Ascending aorta (tissue), 2 donors: ENCODE measurements around the gene MSH2. TPM values are rescaled to one million over a fixed set of nuclear protein-coding genes. Genes with fewer than 3 reads are reported as not detected.
"Not testable (repeated sequence)": the region's sequence is repeated elsewhere in the genome, so short reads cannot be mapped to it uniquely, and the experiment has no call there.

ENCODE experiments used
- DNase-seq, 2 donors: peaks; one replicate each; pipeline ENCODE4 v3.0.0-alpha.2; 2019; ENCODE audit warnings: low spot score in 2 of 2
- H3K27ac ChIP-seq, 2 donors: fragments of 200-600 bp; sonication (generic); one replicate each; pipeline ENCODE4 v1.5.1; 2016 to 2017; ENCODE audit warnings: mild to moderate bottlenecking in 1 of 2
- H3K27me3 ChIP-seq: fragments of 200-600 bp; sonication (generic); one replicate; pipeline ENCODE4 v1.5.1; 2017
- H3K36me3 ChIP-seq, 2 donors: fragments of 200-600 bp; sonication (generic); one replicate each; pipeline ENCODE4 v1.5.1; 2016
- H3K4me1 ChIP-seq, 2 donors: fragments of 200-600 bp; sonication (generic); one replicate each; pipeline ENCODE4 v1.5.1; 2016 to 2017; ENCODE audit warnings: mild to moderate bottlenecking in 1 of 2
- H3K4me3 ChIP-seq, 2 donors: fragments of 200-600 bp; sonication (generic); one replicate each; pipeline ENCODE4 v1.5.1; 2016 to 2017; ENCODE audit warnings: mild to moderate bottlenecking in 1 of 2
- H3K9me3 ChIP-seq, 2 donors: fragments of 200-600 bp; sonication (generic); one replicate each; pipeline ENCODE4 v1.5.1; 2016
- intact Hi-C: fragments of 100-400 bp; cut with DNase I; formaldehyde crosslinking; loops from one replicate; pipeline ENCODE4 v1.15.1; 2023
- total RNA-seq: library from RNA; depleted of rRNA; stranded (reverse); fragments of >200 nt; gene quantifications from one replicate; pipeline ENCODE4 v1.1.0, GENCODE V29; 2016
- TF ChIP-seq, protein P1 (sequence below), 3 experiments: fragments of 200-600 bp in 2 of 3; fragments of 450-650 bp in 1 of 3; sonication (generic) in 2 of 3; IDR thresholded peaks; one replicate each; pipeline ENCODE4 v1.5.1; 2016 to 2019; ENCODE audit warnings: antibody characterized with exemption in 3 of 3, mild to moderate bottlenecking in 1 of 3, moderate library complexity in 1 of 3

Gene MSH2
- total RNA-seq, 1 donor from 2014 or later, result 7.5 TPM

DNA sequence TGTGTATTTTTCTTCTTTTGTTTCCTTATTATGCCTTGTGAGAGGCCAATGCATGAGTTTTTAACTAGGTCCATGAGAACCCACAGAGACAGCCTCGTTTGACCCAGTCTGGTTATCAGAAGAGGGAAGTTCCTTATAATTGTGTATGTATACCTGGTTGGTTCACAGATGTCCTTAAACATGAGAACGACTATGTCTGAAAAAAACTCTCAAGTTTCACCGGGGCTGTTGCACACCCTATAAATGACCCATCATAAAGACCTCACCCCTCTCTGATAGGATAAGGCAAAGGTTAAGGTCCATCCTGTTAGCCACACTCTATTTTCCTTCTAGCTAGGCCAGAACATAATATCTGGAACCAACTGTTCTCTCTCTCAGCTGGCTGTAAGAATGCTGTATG, 42.7 kb upstream of the MSH2 start:
- Histone ChIP-seq H3K4me3 (no peak overlapping the region), H3K9me3 (no peaks in the 10 kb centered on the region), H3K4me1 (peaks cover 0 to 5% of the 10 kb centered on the region in 2 donors), H3K27ac (no peak overlapping the region), H3K27me3 (no peaks in the 10 kb centered on the region), H3K36me3 (no peaks in the 10 kb centered on the region)
- TF ChIP-seq, protein P1, sequence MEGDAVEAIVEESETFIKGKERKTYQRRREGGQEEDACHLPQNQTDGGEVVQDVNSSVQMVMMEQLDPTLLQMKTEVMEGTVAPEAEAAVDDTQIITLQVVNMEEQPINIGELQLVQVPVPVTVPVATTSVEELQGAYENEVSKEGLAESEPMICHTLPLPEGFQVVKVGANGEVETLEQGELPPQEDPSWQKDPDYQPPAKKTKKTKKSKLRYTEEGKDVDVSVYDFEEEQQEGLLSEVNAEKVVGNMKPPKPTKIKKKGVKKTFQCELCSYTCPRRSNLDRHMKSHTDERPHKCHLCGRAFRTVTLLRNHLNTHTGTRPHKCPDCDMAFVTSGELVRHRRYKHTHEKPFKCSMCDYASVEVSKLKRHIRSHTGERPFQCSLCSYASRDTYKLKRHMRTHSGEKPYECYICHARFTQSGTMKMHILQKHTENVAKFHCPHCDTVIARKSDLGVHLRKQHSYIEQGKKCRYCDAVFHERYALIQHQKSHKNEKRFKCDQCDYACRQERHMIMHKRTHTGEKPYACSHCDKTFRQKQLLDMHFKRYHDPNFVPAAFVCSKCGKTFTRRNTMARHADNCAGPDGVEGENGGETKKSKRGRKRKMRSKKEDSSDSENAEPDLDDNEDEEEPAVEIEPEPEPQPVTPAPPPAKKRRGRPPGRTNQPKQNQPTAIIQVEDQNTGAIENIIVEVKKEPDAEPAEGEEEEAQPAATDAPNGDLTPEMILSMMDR (IDR thresholded peaks at IDR 0.05), result no peak
- no peak for DNase-seq
- intact Hi-C loops, result no loop called here

DNA sequence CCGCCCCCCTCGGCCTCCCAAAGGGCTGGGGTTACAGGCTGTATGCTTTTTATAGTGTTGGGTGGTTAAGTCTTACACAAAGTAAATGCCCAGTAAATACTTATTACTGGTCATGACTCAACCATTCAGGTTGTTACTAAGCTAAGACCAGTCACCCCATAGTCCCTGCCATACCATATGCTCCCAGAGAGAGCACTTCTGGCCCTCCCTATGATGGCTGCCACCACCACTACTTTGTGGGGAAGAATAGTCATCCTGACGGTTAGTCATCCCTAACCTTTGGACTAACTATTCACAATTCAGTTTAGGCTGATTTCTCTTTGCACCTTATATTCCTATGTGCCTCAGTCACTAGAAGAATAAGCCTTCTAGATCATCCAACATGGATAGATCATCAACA, 42.0 kb upstream of the MSH2 start:
- intact Hi-C loops, result no loop called here
- H3K4me1 ChIP-seq, result peaks cover 0 to 5% of the 10 kb centered on the region in 2 donors
- no peaks in the 10 kb centered on the region for H3K27me3 ChIP-seq

DNA sequence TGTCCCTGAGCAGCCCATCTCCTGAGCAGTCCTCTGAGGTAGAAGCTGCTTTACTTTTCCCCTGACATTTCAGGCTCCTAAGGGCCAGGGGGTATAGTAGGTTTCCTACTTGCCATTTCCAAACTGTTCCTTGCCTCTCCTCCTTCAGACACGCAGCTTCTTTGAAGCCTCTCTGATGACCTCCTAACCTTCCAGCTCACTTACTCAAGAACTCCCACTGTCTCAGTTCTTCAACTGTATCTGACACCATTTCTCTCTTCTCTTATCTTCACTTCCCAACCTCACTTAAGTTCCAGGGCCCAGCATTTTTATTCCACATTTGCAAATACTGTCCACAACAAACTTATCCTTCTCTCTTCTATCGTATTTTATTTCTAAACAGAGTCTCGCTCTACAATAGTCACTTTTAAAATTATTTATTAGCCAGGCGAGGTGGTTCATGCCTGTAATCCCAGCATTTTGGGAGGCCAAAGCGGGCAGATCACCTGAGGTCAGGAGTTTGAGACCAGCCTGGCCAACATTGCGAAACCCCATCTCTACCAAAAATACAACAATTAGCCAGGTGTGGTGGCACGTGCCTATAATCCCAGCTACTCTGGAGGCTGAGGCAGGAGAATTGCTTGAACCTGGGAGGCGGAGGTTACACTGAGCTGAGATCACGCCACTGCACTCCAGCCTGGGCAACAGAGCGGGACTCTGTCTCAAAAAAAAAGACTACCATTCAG, 41.3 kb upstream of the MSH2 start:
- H3K4me1 ChIP-seq, H3K27me3 ChIP-seq, H3K27ac ChIP-seq, DNase-seq, H3K4me3 ChIP-seq, H3K36me3 ChIP-seq, H3K9me3 ChIP-seq, intact Hi-C loops: not testable (repeated sequence)

More for the DNA sequence above, 42.0 kb upstream of the MSH2 start:
- TF ChIP-seq, protein P1 (IDR thresholded peaks at IDR 0.05), result no peak
- H3K4me3 ChIP-seq, result no peak overlapping the region
- H3K36me3 ChIP-seq, result no peaks in the 10 kb centered on the region
- no peak for DNase-seq
- no peaks in the 10 kb centered on the region for H3K9me3 ChIP-seq
- no peak overlapping the region for H3K27ac ChIP-seq

DNA sequence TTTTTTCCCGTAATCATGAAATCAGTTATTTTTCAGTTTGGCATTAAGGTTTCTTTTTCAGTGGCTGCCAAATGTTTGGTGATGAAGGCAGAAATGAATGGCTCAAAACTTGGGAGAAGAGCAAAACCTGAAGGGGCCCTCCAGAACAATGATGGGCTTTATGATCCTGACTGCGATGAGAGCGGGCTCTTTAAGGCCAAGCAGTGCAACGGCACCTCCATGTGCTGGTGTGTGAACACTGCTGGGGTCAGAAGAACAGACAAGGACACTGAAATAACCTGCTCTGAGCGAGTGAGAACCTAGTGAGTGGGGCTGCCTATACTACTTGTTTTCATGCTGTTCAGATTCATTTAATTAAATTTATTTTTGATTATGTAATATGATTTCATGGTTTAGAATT, 29.2 kb upstream of the MSH2 start:
- H3K27me3 ChIP-seq, result peaks cover 17% of the 10 kb centered on the region
- no peaks in the 10 kb centered on the region for H3K9me3 ChIP-seq
- H3K4me3 ChIP-seq, result no peak overlapping the region
- DNase-seq, result no peak
- intact Hi-C loops, result no loop called here
- no peaks in the 10 kb centered on the region for H3K36me3 ChIP-seq
- peaks cover 4 to 7% of the 10 kb centered on the region in 2 donors for H3K4me1 ChIP-seq
- TF ChIP-seq, protein P1 (IDR thresholded peaks at IDR 0.05), result no peak
- no peak overlapping the region for H3K27ac ChIP-seq

DNA sequence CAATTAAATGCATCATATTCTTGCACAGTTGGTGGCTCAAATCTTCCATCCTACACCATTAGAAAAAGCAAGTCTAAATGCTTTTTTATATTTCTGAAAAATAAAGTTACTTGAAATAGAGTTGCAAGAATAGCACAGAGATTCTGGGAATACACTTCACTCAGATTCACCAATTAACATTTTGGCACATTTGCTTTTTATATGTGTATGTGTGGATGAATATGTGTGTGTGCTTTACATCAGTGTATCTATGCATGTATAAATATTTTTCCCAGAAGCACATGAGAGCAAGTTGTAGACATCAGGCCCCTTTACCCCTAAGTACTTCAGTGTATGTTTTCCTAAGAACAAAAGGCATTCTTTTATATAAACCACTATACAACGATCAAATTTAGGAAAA, 27.6 kb upstream of the MSH2 start:
- TF ChIP-seq, protein P1 (IDR thresholded peaks at IDR 0.05), result no peak

DNA sequence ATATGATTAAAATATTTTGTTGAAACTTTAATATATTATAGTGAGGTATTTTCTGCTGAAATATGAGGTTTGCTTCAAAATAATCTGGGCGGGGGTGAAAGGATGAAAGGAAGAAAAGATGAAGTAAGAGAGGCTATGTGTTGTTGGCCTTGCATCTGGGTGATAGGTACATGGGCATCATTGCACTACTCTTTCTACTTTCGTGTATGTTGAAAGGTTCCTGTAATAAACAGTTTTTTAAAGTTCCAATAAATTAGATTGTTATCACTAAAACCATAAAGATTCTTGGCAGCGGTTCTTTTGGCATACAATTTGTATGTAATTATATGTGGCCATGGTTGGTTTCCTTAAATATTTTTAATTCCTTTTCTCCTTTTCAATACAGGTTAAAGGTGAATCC, 23.6 kb upstream of the MSH2 start:
- Histone ChIP-seq H3K27me3 (no peaks in the 10 kb centered on the region), H3K9me3 (no peaks in the 10 kb centered on the region), H3K27ac (no peak overlapping the region), H3K4me3 (no peak overlapping the region), H3K4me1 (no peaks in the 10 kb centered on the region), H3K36me3 (no peaks in the 10 kb centered on the region)
- no peak for DNase-seq
- TF ChIP-seq, protein P1 (IDR thresholded peaks at IDR 0.05), result no peak
- intact Hi-C loops, result no loop called here

More for the DNA sequence above, 27.6 kb upstream of the MSH2 start:
- intact Hi-C loops, result no loop called here
- DNase-seq, result no peak
- Histone ChIP-seq H3K27ac (no peak overlapping the region), H3K4me1 (no peaks in the 10 kb centered on the region), H3K27me3 (peaks cover 1% of the 10 kb centered on the region), H3K36me3 (no peaks in the 10 kb centered on the region), H3K4me3 (no peak overlapping the region), H3K9me3 (no peaks in the 10 kb centered on the region)
